K562 (cell line): ENCODE measurements around the gene CPN2.

ENCODE experiments used
- MXD1 ChIP-seq: fragments of 250-450 bp; sonication (Bioruptor Pico); IDR thresholded peaks from 2 replicates; pipeline ENCODE4 v1.8.0; 2021; ENCODE audit warnings: borderline replicate concordance, mild to moderate bottlenecking, moderate library complexity; ENCODE audit not compliant: poor library complexity, severe bottlenecking
- TF ChIP-seq, protein P1 (sequence below): sonication (generic); formaldehyde crosslinking; IDR thresholded peaks from 2 replicates; pipeline ENCODE4 v1.8.1; 2022; ENCODE audit warnings: missing genetic modification reagents

DNA sequence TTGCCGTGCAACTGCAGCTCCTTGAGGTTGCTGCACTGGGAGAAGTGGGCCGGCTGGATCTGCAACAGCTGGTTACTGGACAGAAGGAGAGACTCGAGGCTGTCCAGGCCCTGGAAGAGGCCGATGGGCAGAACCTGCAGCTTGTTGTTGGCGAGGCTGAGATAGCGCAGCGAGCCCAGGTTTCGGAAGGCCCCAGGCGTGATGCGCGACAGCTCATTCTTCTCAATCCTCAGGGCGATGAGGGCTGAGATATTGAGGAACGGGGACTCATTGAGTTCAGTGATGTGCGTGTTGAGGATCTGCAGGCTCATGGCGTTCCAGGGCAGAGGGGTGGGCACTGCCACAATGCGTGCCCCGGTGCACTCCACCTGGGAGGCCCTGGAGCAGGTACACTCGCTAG is 9.4 kb upstream of the CPN2 start:
- TF ChIP-seq, protein P1, sequence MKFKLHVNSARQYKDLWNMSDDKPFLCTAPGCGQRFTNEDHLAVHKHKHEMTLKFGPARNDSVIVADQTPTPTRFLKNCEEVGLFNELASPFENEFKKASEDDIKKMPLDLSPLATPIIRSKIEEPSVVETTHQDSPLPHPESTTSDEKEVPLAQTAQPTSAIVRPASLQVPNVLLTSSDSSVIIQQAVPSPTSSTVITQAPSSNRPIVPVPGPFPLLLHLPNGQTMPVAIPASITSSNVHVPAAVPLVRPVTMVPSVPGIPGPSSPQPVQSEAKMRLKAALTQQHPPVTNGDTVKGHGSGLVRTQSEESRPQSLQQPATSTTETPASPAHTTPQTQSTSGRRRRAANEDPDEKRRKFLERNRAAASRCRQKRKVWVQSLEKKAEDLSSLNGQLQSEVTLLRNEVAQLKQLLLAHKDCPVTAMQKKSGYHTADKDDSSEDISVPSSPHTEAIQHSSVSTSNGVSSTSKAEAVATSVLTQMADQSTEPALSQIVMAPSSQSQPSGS: no peak
- TF ChIP-seq MXD1 (CRISPR knock-in tag): no peak
